ENCODE results near the gene FAM107B. TPM values are rescaled to one million over a fixed set of nuclear protein-coding genes. Genes with fewer than 3 reads are reported as not detected.

The FAM107B gene
- total RNA-seq, 1 donor from 2014 or later, result 43.0 TPM

DNA sequence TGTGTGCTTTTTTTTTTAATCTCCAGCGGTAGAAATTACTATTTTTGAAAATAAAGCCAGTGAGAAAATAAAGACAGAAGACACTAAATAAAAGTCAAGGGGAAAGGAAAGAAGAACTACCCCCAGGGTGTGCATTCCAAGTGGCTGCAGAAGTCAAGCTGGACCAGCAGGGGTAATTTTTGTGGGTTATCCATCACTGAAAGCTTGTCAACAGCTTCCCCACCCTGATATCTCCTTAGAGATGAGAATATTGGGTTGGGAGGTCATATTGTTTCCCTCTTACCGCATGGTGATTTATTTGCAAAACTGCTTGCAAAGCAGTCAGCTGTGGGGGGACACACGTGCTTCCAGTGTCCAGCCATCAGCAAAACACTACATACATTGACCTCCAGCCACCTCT, 46.4 kb downstream of the FAM107B start:
- Histone ChIP-seq H3K79me2 (ENCODE audit: low read depth) (no peaks in the 10 kb centered on the region), H3K9me3 (ENCODE audit: low read depth) (no peaks in the 10 kb centered on the region), H3K4me1 (no peaks in the 10 kb centered on the region), H3K9ac (no peak overlapping the region), H3K4me3 (no peak overlapping the region), H3K27ac (no peak overlapping the region), H4K20me1 (ENCODE audit: low read depth) (no peaks in the 10 kb centered on the region), H3K27me3 (no peaks in the 10 kb centered on the region), H2AFZ (replicated peaks) (no peak overlapping the region), H3K36me3 (no peaks in the 10 kb centered on the region), H3K4me2 (no peak overlapping the region), H3F3A (ENCODE audit: low read depth) (no peaks in the 10 kb centered on the region)
- Mint-ChIP-seq H3K4me1 (no peaks in the 10 kb centered on the region), H3K9me3 (peaks cover 7% of the 10 kb centered on the region), H3K36me3 (no peaks in the 10 kb centered on the region), H3K4me3 (no peak overlapping the region), H3K27ac (no peak overlapping the region), H3K27me3 (ENCODE audit: insufficient read depth, low read depth) (no peaks in the 10 kb centered on the region)
- TF ChIP-seq, protein P1, sequence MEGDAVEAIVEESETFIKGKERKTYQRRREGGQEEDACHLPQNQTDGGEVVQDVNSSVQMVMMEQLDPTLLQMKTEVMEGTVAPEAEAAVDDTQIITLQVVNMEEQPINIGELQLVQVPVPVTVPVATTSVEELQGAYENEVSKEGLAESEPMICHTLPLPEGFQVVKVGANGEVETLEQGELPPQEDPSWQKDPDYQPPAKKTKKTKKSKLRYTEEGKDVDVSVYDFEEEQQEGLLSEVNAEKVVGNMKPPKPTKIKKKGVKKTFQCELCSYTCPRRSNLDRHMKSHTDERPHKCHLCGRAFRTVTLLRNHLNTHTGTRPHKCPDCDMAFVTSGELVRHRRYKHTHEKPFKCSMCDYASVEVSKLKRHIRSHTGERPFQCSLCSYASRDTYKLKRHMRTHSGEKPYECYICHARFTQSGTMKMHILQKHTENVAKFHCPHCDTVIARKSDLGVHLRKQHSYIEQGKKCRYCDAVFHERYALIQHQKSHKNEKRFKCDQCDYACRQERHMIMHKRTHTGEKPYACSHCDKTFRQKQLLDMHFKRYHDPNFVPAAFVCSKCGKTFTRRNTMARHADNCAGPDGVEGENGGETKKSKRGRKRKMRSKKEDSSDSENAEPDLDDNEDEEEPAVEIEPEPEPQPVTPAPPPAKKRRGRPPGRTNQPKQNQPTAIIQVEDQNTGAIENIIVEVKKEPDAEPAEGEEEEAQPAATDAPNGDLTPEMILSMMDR (IDR thresholded peaks at IDR 0.05), result no peak
- TF ChIP-seq EZH2phosphoT487 (IDR thresholded peaks at IDR 0.05) (no peak), EZH2 (IDR thresholded peaks at IDR 0.05) (no peak)
- DNase-seq (ENCODE audit: low spot score), result no peak

GRCh38 chr10:14727924-14728323, 46.8 kb downstream of the FAM107B start:
- TF ChIP-seq EZH2 (IDR thresholded peaks at IDR 0.05), result no peak
- TF ChIP-seq, protein P1 (IDR thresholded peaks at IDR 0.05), result no peak
- TF ChIP-seq EZH2phosphoT487 (IDR thresholded peaks at IDR 0.05), result no peak
- Histone ChIP-seq H3K27ac (no peak overlapping the region), H2AFZ (replicated peaks) (no peak overlapping the region), H3K4me2 (no peak overlapping the region), H3F3A (ENCODE audit: low read depth) (no peaks in the 10 kb centered on the region), H3K9me3 (ENCODE audit: low read depth) (no peaks in the 10 kb centered on the region), H4K20me1 (ENCODE audit: low read depth) (no peaks in the 10 kb centered on the region), H3K79me2 (ENCODE audit: low read depth) (no peaks in the 10 kb centered on the region), H3K4me3 (no peak overlapping the region), H3K9ac (no peak overlapping the region), H3K27me3 (no peaks in the 10 kb centered on the region), H3K4me1 (no peaks in the 10 kb centered on the region), H3K36me3 (no peaks in the 10 kb centered on the region)
- Mint-ChIP-seq H3K27me3 (ENCODE audit: insufficient read depth, low read depth) (no peaks in the 10 kb centered on the region), H3K9me3 (peaks cover 7% of the 10 kb centered on the region), H3K27ac (no peak overlapping the region), H3K4me3 (no peak overlapping the region), H3K36me3 (no peaks in the 10 kb centered on the region), H3K4me1 (no peaks in the 10 kb centered on the region)
- no peak for DNase-seq (ENCODE audit: low spot score)

DNA sequence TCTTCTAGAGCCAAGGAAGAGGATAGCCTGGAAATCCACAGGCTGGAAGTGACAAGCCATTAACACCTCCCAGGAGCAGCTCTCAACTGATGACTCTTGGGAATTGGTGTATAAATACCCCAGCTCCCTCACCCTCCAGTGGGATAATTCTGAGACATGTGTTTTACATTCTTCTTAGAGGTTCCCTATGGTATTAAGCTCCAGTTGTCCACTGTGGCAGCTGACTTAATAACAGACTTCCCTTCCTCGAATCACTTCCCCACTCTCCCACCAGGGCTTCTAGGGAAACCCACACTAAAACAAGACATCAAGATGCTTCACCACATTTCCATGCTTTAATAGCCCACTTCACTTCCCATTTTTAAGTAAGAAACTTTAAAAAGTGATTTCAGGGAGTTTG, 47.2 kb downstream of the FAM107B start:
- Histone ChIP-seq H3K36me3 (no peaks in the 10 kb centered on the region), H3K79me2 (ENCODE audit: low read depth) (no peaks in the 10 kb centered on the region), H3K4me3 (no peak overlapping the region), H3K9ac (no peak overlapping the region), H3K4me1 (no peaks in the 10 kb centered on the region), H4K20me1 (ENCODE audit: low read depth) (no peaks in the 10 kb centered on the region), H2AFZ (replicated peaks) (no peak overlapping the region), H3F3A (ENCODE audit: low read depth) (no peaks in the 10 kb centered on the region), H3K27ac (no peak overlapping the region), H3K9me3 (ENCODE audit: low read depth) (no peaks in the 10 kb centered on the region), H3K4me2 (no peak overlapping the region), H3K27me3 (no peaks in the 10 kb centered on the region)
- Mint-ChIP-seq H3K4me1 (no peaks in the 10 kb centered on the region), H3K27me3 (ENCODE audit: insufficient read depth, low read depth) (no peaks in the 10 kb centered on the region), H3K9me3 (peaks cover 7% of the 10 kb centered on the region), H3K36me3 (no peaks in the 10 kb centered on the region), H3K4me3 (no peak overlapping the region), H3K27ac (no peak overlapping the region)
- no peak for DNase-seq (ENCODE audit: low spot score)
- TF ChIP-seq, protein P1 (IDR thresholded peaks at IDR 0.05), result no peak
- TF ChIP-seq EZH2 (IDR thresholded peaks at IDR 0.05), result no peak
- no peak for TF ChIP-seq EZH2phosphoT487 (IDR thresholded peaks at IDR 0.05)

All from neural progenitor cell (in vitro differentiated cells).